DOHH2 (cell line): ENCODE measurements around the gene PF4V1.

Source experiments
- H3F3A ChIP-seq: fragments of 200-600 bp; sonication (generic), shearing (Covaris generic); 2 replicates; pipeline ENCODE4 v1.6.0; 2016; ENCODE audit warnings: antibody characterized with exemption, mild to moderate bottlenecking; ENCODE audit not compliant: control insufficient read depth, insufficient read depth
- H3K27ac ChIP-seq: fragments of 200-600 bp; sonication (generic); 2 replicates; pipeline ENCODE4 v1.5.1; 2014; ENCODE audit warnings: low read depth, mild to moderate bottlenecking, low read length, moderate library complexity
- H3K27me3 ChIP-seq: fragments of 200-600 bp; sonication (generic); 2 replicates; pipeline ENCODE4 v1.6.1; 2014; ENCODE audit warnings: mild to moderate bottlenecking, low read length, mixed read lengths; ENCODE audit not compliant: control insufficient read depth
- H3K36me3 ChIP-seq: fragments of 200-600 bp; sonication (generic); 2 replicates; pipeline ENCODE4 v1.6.1; 2014; ENCODE audit warnings: mild to moderate bottlenecking, low read length, moderate library complexity, mixed read lengths; ENCODE audit not compliant: control insufficient read depth
- H3K4me1 ChIP-seq: fragments of 200-600 bp; sonication (generic); 2 replicates; pipeline ENCODE4 v1.6.1; 2014; ENCODE audit warnings: mild to moderate bottlenecking, low read length, mixed read lengths; ENCODE audit not compliant: control insufficient read depth
- H3K4me2 ChIP-seq: fragments of 200-600 bp; sonication (generic); 2 replicates; pipeline ENCODE4 v1.6.0; 2014; ENCODE audit warnings: mild to moderate bottlenecking, low read length, moderate library complexity
- H3K4me3 ChIP-seq: fragments of 200-600 bp; sonication (generic); 2 replicates; pipeline ENCODE4 v1.5.1; 2014; ENCODE audit warnings: mild to moderate bottlenecking, low read length, mixed read lengths
- H3K79me2 ChIP-seq: fragments of 200-600 bp; sonication (generic); 2 replicates; pipeline ENCODE4 v1.6.1; 2014; ENCODE audit warnings: mild to moderate bottlenecking, low read length, mixed read lengths; ENCODE audit not compliant: control insufficient read depth
- H3K9me2 ChIP-seq: fragments of 200-600 bp; sonication (generic); replicated peaks from 2 replicates; pipeline ENCODE4 v1.6.1; 2014; ENCODE audit warnings: mild to moderate bottlenecking, low read length, mixed read lengths; ENCODE audit not compliant: control insufficient read depth
- H3K9me3 ChIP-seq: fragments of 200-600 bp; sonication (generic); 2 replicates; pipeline ENCODE4 v1.6.1; 2014; ENCODE audit warnings: antibody characterized with exemption, low read length, mixed read lengths; ENCODE audit not compliant: control insufficient read depth, insufficient read depth
- H4K20me1 ChIP-seq: fragments of 200-600 bp; sonication (generic); 2 replicates; pipeline ENCODE4 v1.6.0; 2014; ENCODE audit warnings: low read depth, mild to moderate bottlenecking, antibody characterized with exemption, low read length, moderate library complexity; ENCODE audit not compliant: control insufficient read depth, insufficient read depth
- EZH2phosphoT487 ChIP-seq: fragments of 200-600 bp; sonication (generic); IDR thresholded peaks from 2 replicates; pipeline ENCODE4 v1.6.1; 2017; ENCODE audit warnings: borderline replicate concordance, mild to moderate bottlenecking, antibody characterized with exemption, low read length, moderate library complexity, mixed read lengths
- TF ChIP-seq, protein P1 (sequence below): fragments of 200-600 bp; sonication (generic); IDR thresholded peaks from one replicate; pipeline ENCODE4 v1.5.1; 2014; ENCODE audit warnings: antibody characterized with exemption, mild to moderate bottlenecking, low read depth, low read length; ENCODE audit not compliant: poor library complexity, severe bottlenecking

The PF4V1 gene

DNA sequence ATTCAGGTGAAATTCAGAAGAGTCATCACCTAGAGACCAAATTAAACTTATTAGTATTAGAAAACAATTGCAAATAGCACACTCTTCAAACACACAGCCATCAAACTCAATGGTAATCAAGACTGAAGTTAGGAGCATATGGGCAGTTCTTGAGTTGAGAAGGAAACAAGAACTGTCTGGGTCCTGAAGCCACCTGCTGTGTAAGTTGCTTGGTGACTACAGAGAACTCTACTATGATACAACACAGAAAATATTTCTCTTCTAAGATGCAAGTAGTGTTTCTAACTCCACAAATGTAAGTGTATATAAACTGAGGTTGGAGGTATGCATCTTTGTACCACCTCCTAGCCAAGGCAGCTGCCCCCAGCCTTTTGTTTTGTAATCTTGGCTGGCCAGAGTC lies 325 bp upstream of the PF4V1 start:
- Histone ChIP-seq H3K79me2 (no peaks in the 10 kb centered on the region), H4K20me1 (no peaks in the 10 kb centered on the region), H3K9me2 (no peaks in the 10 kb centered on the region), H3K4me2 (no peak overlapping the region), H3K27ac (no peak overlapping the region), H3K4me1 (no peaks in the 10 kb centered on the region), H3K36me3 (no peaks in the 10 kb centered on the region), H3K27me3 (no peaks in the 10 kb centered on the region), H3F3A (no peaks in the 10 kb centered on the region), H3K9me3 (no peaks in the 10 kb centered on the region), H3K4me3 (no peak overlapping the region)
- TF ChIP-seq, protein P1, sequence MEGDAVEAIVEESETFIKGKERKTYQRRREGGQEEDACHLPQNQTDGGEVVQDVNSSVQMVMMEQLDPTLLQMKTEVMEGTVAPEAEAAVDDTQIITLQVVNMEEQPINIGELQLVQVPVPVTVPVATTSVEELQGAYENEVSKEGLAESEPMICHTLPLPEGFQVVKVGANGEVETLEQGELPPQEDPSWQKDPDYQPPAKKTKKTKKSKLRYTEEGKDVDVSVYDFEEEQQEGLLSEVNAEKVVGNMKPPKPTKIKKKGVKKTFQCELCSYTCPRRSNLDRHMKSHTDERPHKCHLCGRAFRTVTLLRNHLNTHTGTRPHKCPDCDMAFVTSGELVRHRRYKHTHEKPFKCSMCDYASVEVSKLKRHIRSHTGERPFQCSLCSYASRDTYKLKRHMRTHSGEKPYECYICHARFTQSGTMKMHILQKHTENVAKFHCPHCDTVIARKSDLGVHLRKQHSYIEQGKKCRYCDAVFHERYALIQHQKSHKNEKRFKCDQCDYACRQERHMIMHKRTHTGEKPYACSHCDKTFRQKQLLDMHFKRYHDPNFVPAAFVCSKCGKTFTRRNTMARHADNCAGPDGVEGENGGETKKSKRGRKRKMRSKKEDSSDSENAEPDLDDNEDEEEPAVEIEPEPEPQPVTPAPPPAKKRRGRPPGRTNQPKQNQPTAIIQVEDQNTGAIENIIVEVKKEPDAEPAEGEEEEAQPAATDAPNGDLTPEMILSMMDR, result no peak
- no peak for TF ChIP-seq EZH2phosphoT487

DNA sequence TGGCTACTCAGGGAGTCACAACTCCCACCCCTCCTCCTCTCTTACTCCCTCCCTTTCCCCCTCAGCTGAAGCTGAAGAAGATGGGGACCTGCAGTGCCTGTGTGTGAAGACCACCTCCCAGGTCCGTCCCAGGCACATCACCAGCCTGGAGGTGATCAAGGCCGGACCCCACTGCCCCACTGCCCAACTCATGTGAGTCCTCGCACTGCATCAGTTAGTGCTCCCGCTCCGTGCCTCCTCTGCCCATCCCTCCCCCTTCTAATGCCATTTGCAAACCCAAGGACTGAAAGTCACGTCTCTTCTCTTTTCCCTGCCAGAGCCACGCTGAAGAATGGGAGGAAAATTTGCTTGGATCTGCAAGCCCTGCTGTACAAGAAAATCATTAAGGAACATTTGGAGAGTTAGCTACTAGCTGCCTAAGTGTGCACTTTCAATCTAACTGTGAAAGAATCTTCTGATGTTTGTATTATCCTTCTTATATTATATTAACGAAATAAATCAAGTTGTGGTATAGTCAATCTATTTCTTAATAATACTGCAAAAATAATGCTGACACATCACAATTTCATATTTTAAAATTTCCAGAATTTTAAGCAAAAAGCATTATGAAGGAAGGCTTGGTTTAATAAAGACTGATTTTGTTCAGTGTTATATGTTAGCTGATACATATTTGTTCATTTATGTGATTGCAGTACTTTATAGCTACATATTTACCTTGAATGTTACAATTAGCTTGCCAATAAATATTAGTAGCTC lies 800 bp downstream of the PF4V1 start:
- TF ChIP-seq, protein P1, result no peak
- no peak for TF ChIP-seq EZH2phosphoT487
- H3K36me3 ChIP-seq, result no peaks in the 10 kb centered on the region
- H3K9me2 ChIP-seq, result no peaks in the 10 kb centered on the region
- H3K27me3 ChIP-seq, result no peaks in the 10 kb centered on the region
- H3K4me3 ChIP-seq, result no peak overlapping the region
- H3F3A ChIP-seq, result no peaks in the 10 kb centered on the region
- no peaks in the 10 kb centered on the region for H3K4me1 ChIP-seq
- H3K27ac ChIP-seq, result no peak overlapping the region
- H3K4me2 ChIP-seq, result no peak overlapping the region
- no peaks in the 10 kb centered on the region for H3K9me3 ChIP-seq
- no peaks in the 10 kb centered on the region for H3K79me2 ChIP-seq
- no peaks in the 10 kb centered on the region for H4K20me1 ChIP-seq

DNA sequence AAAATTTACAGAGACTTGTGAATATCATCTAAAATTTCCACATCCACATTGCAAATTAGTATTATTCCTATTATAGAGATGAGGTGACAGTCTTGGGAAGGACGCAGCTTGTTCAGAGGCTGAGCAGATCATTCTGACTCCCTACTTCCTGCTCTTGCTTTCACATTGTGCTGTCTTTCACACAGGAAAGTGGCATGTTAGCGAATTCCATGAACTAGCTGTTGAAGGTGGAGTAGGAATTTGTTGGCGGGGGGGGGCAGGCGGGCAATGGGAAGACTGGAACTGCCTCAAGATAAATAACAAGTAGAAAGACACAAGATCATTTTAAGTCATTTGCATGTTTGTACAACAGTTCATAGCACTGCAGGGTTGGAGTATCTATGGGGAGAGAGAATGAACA lies 2.3 kb downstream of the PF4V1 start:
- H3K27me3 ChIP-seq, result no peaks in the 10 kb centered on the region
- no peak overlapping the region for H3K27ac ChIP-seq
- no peak overlapping the region for H3K4me3 ChIP-seq
- no peaks in the 10 kb centered on the region for H3K4me1 ChIP-seq
- no peaks in the 10 kb centered on the region for H4K20me1 ChIP-seq
- no peaks in the 10 kb centered on the region for H3F3A ChIP-seq
- H3K4me2 ChIP-seq, result no peak overlapping the region
- H3K9me3 ChIP-seq, result no peaks in the 10 kb centered on the region
- H3K9me2 ChIP-seq, result no peaks in the 10 kb centered on the region
- H3K79me2 ChIP-seq, result no peaks in the 10 kb centered on the region
- no peaks in the 10 kb centered on the region for H3K36me3 ChIP-seq
- TF ChIP-seq, protein P1, result no peak
- TF ChIP-seq EZH2phosphoT487, result no peak
